Naive B cell (primary cell): ENCODE data around the gene CDYL. TPM values are rescaled to one million over a fixed set of nuclear protein-coding genes. Genes with fewer than 3 reads are reported as not detected.

Experiments
- ATAC-seq, 2 donors: fragments of 150-1000 bp; cut with Tn5 transposase; 2 replicates each; pipeline ENCODE4 v1.10.0; 2021; ENCODE audit warnings: low read depth in 2 of 2, mild to moderate bottlenecking in 2 of 2, moderate library complexity in 2 of 2
- DNase-seq: peaks from one replicate; pipeline ENCODE4 v3.0.0; 2022
- H3K27ac Mint-ChIP-seq, 6 donors: one replicate each; pipeline ENCODE4 v1.8.0; 2020 to 2022; ENCODE audit warnings: mild to moderate bottlenecking in 6 of 6, mixed read lengths in 6 of 6, moderate library complexity in 5 of 6, inconsistent platforms in 2 of 6
- H3K27me3 Mint-ChIP-seq, 3 donors: one replicate each; pipeline ENCODE4 v1.8.0; 2021 to 2022; ENCODE audit warnings: mixed read lengths in 3 of 3, mild to moderate bottlenecking in 1 of 3
- H3K36me3 Mint-ChIP-seq, 2 donors: one replicate each; pipeline ENCODE4 v1.8.0; 2020 to 2022; ENCODE audit warnings: mixed read lengths in 2 of 2, inconsistent platforms in 1 of 2, mild to moderate bottlenecking in 1 of 2
- H3K4me1 Mint-ChIP-seq, 3 donors: one replicate each; pipeline ENCODE4 v1.8.0; 2020 to 2022; ENCODE audit warnings: mixed read lengths in 3 of 3, inconsistent platforms in 1 of 3, mild to moderate bottlenecking in 1 of 3, moderate library complexity in 1 of 3
- H3K4me3 Mint-ChIP-seq, 8 donors: one replicate each; pipeline ENCODE4 v1.8.0; 2020 to 2022; ENCODE audit warnings: mild to moderate bottlenecking in 8 of 8, mixed read lengths in 8 of 8, moderate library complexity in 8 of 8, inconsistent platforms in 2 of 8
- H3K9me3 Mint-ChIP-seq, 7 donors: one replicate each; pipeline ENCODE4 v1.8.0; 2020 to 2022; ENCODE audit warnings: mixed read lengths in 7 of 7, mild to moderate bottlenecking in 5 of 7, inconsistent platforms in 2 of 7, moderate library complexity in 1 of 7
- polyA plus RNA-seq, 6 donors: library from polyadenylated mRNA; unstranded; fragments of 300-500 nt; fragmentation: Illumina TruSeq; gene quantifications; one replicate each; pipeline ENCODE4 v1.2.3, GENCODE V29; 2021; ENCODE audit warnings: low read depth in 6 of 6

The CDYL gene, protein sequence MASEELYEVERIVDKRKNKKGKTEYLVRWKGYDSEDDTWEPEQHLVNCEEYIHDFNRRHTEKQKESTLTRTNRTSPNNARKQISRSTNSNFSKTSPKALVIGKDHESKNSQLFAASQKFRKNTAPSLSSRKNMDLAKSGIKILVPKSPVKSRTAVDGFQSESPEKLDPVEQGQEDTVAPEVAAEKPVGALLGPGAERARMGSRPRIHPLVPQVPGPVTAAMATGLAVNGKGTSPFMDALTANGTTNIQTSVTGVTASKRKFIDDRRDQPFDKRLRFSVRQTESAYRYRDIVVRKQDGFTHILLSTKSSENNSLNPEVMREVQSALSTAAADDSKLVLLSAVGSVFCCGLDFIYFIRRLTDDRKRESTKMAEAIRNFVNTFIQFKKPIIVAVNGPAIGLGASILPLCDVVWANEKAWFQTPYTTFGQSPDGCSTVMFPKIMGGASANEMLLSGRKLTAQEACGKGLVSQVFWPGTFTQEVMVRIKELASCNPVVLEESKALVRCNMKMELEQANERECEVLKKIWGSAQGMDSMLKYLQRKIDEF
- polyA plus RNA-seq = 1 to 10 TPM; 5.5 to 9.8 (median 7.8) TPM

DNA sequence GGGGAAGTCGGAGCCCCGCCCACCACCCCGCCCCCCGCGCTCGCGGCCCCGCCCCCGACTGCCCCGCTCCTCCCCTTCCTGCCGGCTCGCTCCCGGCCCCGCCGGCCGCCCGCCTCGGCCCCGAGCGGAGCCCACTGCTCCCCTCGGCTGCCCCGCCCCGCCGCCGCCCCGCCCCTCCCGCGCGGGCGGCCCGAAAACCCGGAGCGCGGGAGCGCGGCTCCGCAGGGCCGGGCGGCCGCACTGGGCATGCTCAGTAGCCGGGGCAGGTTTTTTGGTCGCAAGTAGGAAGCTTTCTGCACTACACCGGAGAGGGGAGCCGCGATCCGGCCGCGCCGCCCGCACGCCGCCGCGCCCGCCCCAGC lies at the start of gene CDYL:
CDYL (plus strand) TSS at position 274 of the 362 bp plus-strand sequence. CDS start 380 bp downstream, outside the sequence.
- H3K4me3 Mint-ChIP-seq = peak within 1 kb of the TSS; percentile 86 to 96 (median 94)
- no peaks in the 10 kb centered on the region for H3K36me3 Mint-ChIP-seq
- DNase-seq = peak; percentile 93
- H3K27me3 Mint-ChIP-seq = no peaks in the 10 kb centered on the region
- H3K27ac Mint-ChIP-seq = peak within 1 kb of the TSS; percentile 39 to 93 (median 90)
- H3K9me3 Mint-ChIP-seq = peaks cover 0 to 5% (median 0%) of the 10 kb centered on the region in 7 donors
- ATAC-seq = peak; percentile 71
- H3K4me1 Mint-ChIP-seq = peaks cover 37 to 43% (median 39%) of the 10 kb centered on the region in 3 donors

GRCh38 chr6:4726645-4727044 lies 49.6 kb upstream of the CDYL start:
- H3K9me3 Mint-ChIP-seq = peaks cover 0 to 2% (median 0%) of the 10 kb centered on the region in 7 donors
- H3K27ac Mint-ChIP-seq = no peak overlapping the region
- peaks cover 18 to 28% (median 20%) of the 10 kb centered on the region in 3 donors for H3K27me3 Mint-ChIP-seq
- peaks cover 0 to 9% (median 4%) of the 10 kb centered on the region in 3 donors for H3K4me1 Mint-ChIP-seq
- no peak for ATAC-seq
- DNase-seq = no peak
- no peaks in the 10 kb centered on the region for H3K36me3 Mint-ChIP-seq
- H3K4me3 Mint-ChIP-seq = no peak overlapping the region

- Mint-ChIP-seq H3K36me3 (no peaks in the 10 kb centered on the region), H3K4me3 (no peak overlapping the region), H3K27me3 (peaks cover 18 to 28% (median 20%) of the 10 kb centered on the region in 3 donors), H3K27ac (no peak overlapping the region), H3K9me3 (peaks cover 0 to 2% (median 0%) of the 10 kb centered on the region in 7 donors), H3K4me1 (peaks cover under 1 to 9% (median 4%) of the 10 kb centered on the region in 3 donors)
- ATAC-seq (no peak), DNase-seq (no peak)
Measured at GRCh38 chr6:4727217-4727616, 49.0 kb upstream of the CDYL start.

GRCh38 chr6:4727671-4728435 lies 48.4 kb upstream of the CDYL start:
- no peak overlapping the region for H3K4me3 Mint-ChIP-seq
- H3K27ac Mint-ChIP-seq = peak overlapping the region in 1 of 6 donors; percentile 78
- no peaks in the 10 kb centered on the region for H3K36me3 Mint-ChIP-seq
- H3K4me1 Mint-ChIP-seq = peaks cover 5 to 15% (median 7%) of the 10 kb centered on the region in 3 donors
- H3K27me3 Mint-ChIP-seq = peaks cover 18 to 28% (median 20%) of the 10 kb centered on the region in 3 donors
- H3K9me3 Mint-ChIP-seq = peaks cover 0 to 2% (median 0%) of the 10 kb centered on the region in 7 donors
- DNase-seq (no peak), ATAC-seq (peak; percentile 40 to 44)

DNA sequence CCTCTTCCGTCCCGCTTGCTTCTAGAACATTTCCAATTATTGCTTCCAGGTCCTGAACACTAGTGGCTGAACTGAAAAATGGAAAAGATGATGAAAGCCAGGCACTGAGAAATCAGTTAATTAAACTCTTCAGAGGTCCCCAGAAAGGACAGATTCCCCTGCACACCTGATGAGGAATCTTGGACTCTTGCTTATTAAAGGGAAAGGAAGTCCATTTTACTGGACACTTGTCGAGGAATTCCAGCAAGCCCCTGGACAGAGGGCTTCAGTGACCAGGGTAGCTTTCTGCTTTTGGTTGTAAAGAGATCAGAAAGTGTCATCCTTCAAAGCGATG lies 47.8 kb upstream of the CDYL start:
- peaks cover 15 to 22% (median 20%) of the 10 kb centered on the region in 3 donors for H3K27me3 Mint-ChIP-seq

DNA sequence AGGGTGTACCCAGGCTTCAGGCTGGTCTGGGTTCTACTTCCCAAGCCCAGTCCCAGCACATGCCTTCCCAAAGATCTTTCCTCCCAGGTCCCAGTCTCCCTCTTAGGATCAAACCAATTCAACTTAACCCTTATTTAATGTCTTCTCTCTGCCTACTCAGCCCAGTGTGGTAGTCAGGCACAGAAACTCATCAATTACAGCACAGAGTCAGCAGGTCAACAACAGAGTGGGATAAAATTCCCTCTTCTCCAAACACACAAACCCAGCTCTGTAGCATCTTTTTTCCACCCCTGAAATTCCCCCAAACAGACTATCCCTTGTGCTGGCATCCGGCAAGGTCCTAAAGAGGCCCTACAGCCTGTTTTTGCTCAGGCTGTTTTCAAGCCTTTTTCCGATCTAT lies 47.3 kb upstream of the CDYL start:
- Mint-ChIP-seq H3K36me3 (no peaks in the 10 kb centered on the region), H3K27ac (peak overlapping the region in 1 of 6 donors; percentile 71), H3K9me3 (peaks cover 0 to 2% (median 0%) of the 10 kb centered on the region in 7 donors), H3K4me1 (peaks cover 5 to 18% (median 9%) of the 10 kb centered on the region in 3 donors), H3K4me3 (no peak overlapping the region), H3K27me3 (peaks cover 12 to 20% (median 20%) of the 10 kb centered on the region in 3 donors)
- DNase-seq (no peak), ATAC-seq (no peak)

More for the DNA sequence above, 47.8 kb upstream of the CDYL start:
- peaks cover 0 to 2% (median 0%) of the 10 kb centered on the region in 7 donors for H3K9me3 Mint-ChIP-seq
- peaks cover 5 to 18% (median 9%) of the 10 kb centered on the region in 3 donors for H3K4me1 Mint-ChIP-seq
- no peak for ATAC-seq
- no peak for DNase-seq
- no peak overlapping the region for H3K4me3 Mint-ChIP-seq
- H3K27ac Mint-ChIP-seq = no peak overlapping the region
- H3K36me3 Mint-ChIP-seq = no peaks in the 10 kb centered on the region

GRCh38 chr6:4731996-4732395 lies 44.2 kb upstream of the CDYL start:
- peaks cover 0 to 2% (median 0%) of the 10 kb centered on the region in 7 donors for H3K9me3 Mint-ChIP-seq
- peaks cover 5 to 18% (median 9%) of the 10 kb centered on the region in 3 donors for H3K4me1 Mint-ChIP-seq
- no peak overlapping the region for H3K4me3 Mint-ChIP-seq
- DNase-seq = no peak
- H3K27me3 Mint-ChIP-seq = peaks cover 18 to 28% (median 25%) of the 10 kb centered on the region in 3 donors
- no peak overlapping the region for H3K27ac Mint-ChIP-seq
- no peaks in the 10 kb centered on the region for H3K36me3 Mint-ChIP-seq
- no peak for ATAC-seq

DNA sequence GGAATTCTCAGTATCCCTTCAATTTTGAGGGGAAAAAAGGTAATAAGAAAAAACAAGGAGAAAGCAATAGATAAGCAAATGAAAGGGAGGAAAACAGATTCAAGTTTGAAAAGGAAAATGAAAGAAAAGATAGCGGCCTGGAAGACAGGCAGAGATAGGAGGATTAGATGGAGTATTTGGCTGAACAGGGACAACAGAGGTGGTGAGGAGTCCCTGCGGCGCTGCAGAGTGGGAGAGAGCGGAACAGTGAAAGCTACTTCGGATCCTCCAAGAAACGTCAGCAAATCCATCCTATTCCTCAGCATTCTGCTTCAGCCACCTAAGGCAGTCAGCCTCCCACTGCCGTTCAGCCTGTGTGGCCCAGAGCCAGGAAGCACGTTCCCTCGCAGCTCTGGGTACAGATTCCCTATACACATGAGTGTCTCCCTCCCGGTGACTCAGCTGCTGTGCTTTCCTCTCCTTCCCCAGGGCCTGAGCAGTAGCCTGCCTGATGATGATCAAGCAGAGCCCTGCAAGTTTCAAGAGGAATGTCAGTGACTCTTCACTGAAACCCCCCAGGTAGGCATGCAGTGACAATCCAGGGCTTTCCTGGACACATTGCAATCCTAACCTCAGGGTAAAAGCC lies 43.4 kb upstream of the CDYL start:
- DNase-seq = no peak

DNA sequence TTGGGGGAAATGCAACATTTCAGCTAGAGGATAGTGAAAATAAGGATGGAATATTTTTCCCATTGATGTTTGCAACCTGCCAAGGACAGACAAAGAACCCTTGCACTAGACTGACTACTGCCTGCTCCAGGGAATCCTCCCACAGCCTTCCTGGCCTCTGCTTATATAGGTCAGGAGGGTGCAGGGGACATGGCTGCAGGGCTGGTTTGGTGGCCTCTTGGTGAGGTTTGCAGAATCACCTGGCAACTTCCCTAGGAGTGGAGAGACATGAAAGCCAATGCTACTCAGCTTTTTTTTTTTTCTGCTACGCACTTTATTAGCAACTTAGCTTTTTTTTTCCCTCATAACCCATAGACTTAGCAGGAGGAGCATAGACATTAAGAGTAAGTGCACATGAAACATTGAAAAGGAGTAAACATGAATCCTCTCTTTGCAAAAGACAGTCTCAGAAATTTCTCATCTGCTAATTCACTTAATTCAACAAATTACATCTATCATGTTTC lies 39.8 kb upstream of the CDYL start:
- Mint-ChIP-seq H3K4me1 (peaks cover 5 to 8% (median 6%) of the 10 kb centered on the region in 3 donors), H3K9me3 (no peaks in the 10 kb centered on the region), H3K36me3 (no peaks in the 10 kb centered on the region), H3K27ac (no peak overlapping the region), H3K4me3 (no peak overlapping the region), H3K27me3 (peaks cover 7 to 9% (median 8%) of the 10 kb centered on the region in 3 donors)
- DNase-seq (no peak), ATAC-seq (no peak)

More for the DNA sequence above, 43.4 kb upstream of the CDYL start:
- no peaks in the 10 kb centered on the region for H3K36me3 Mint-ChIP-seq
- peaks cover 15 to 28% (median 26%) of the 10 kb centered on the region in 3 donors for H3K27me3 Mint-ChIP-seq
- no peak for ATAC-seq
- peaks cover 5 to 14% (median 6%) of the 10 kb centered on the region in 3 donors for H3K4me1 Mint-ChIP-seq
- H3K27ac Mint-ChIP-seq = no peak overlapping the region
- H3K4me3 Mint-ChIP-seq = peak overlapping the region in 2 of 8 donors; percentile 37 to 49
- H3K9me3 Mint-ChIP-seq = peaks cover 0 to 2% (median 0%) of the 10 kb centered on the region in 7 donors

DNA sequence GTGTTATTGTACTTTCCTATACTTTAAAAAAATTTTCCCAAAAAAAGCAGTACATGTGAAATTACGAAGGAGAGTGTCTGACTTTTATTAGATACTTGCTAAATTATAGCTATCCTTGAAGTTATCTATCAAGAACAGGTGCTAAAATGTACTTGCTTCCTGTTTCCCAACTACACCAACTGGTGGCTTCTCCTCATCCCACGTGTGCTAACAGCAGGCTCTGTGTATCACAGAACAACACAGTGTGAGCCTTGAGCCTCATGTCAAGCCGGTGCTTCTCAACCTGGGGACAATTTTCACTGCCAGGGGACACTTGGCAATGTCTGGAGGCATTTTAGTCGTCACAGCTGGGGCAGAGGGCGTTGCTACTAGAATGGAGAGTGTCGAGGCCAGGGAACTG lies 36.2 kb upstream of the CDYL start:
- no peak for DNase-seq
- H3K27ac Mint-ChIP-seq = no peak overlapping the region
- ATAC-seq = no peak
- H3K4me1 Mint-ChIP-seq = no peaks in the 10 kb centered on the region
- peaks cover 9 to 16% (median 12%) of the 10 kb centered on the region in 3 donors for H3K27me3 Mint-ChIP-seq
- H3K36me3 Mint-ChIP-seq = no peaks in the 10 kb centered on the region
- H3K9me3 Mint-ChIP-seq = peaks cover 0 to 4% (median 0%) of the 10 kb centered on the region in 7 donors
- no peak overlapping the region for H3K4me3 Mint-ChIP-seq

DNA sequence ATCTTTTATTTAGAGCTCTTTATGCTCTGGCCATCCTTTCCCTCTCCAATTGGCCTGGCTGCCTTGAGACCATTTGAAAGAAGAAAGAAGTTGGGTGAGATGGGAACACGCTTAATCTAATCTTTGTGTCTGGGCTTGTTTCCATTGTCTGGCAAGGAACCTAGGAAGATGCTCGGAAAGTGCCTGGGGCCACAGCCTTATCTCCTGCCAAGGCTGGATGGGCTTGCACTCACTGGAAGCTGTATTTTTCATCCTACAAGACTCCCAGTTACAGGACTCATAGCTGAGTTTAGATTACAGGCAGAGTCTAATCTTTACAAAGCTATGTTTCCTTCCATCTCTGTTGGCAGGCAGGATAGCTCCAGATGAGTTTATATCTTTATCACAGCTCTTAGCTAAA lies 33.1 kb upstream of the CDYL start:
- Mint-ChIP-seq H3K27ac (peak overlapping the region in 1 of 6 donors; percentile 46), H3K4me1 (peaks cover 0 to 2% (median 0%) of the 10 kb centered on the region in 3 donors), H3K36me3 (no peaks in the 10 kb centered on the region), H3K9me3 (peaks cover 0 to 4% (median 0%) of the 10 kb centered on the region in 7 donors), H3K27me3 (peaks cover 4 to 8% (median 5%) of the 10 kb centered on the region in 3 donors), H3K4me3 (no peak overlapping the region)
- ATAC-seq (no peak), DNase-seq (no peak)

GRCh38 chr6:4743926-4744325 lies 32.3 kb upstream of the CDYL start:
- DNase-seq (no peak), ATAC-seq (no peak)
- Mint-ChIP-seq H3K4me3 (no peak overlapping the region), H3K27ac (no peak overlapping the region), H3K36me3 (no peaks in the 10 kb centered on the region), H3K4me1 (peaks cover 0 to 2% (median 0%) of the 10 kb centered on the region in 3 donors), H3K9me3 (peaks cover 0 to 4% (median 0%) of the 10 kb centered on the region in 7 donors), H3K27me3 (peaks cover 4 to 8% (median 6%) of the 10 kb centered on the region in 3 donors)
